NCI-H2081 treated with DMSO at 0.1 percent for 48 hours (cell line): Measurements from ENCODE around the gene QPCT.
"Not testable (repeated sequence)": the region's sequence is repeated elsewhere in the genome, so short reads cannot be mapped to it uniquely, and the experiment has no call there.

Source experiments
- DNase-seq: peaks from one replicate; lab custom pipeline; 2025; lab: John Stamatoyannopoulos, UW

Gene QPCT

GRCh38 chr2:37391711-37392110 is 47.3 kb downstream of the QPCT start:
- DNase-seq, result no peak

GRCh38 chr2:37392428-37392827 is 48.0 kb downstream of the QPCT start:
- no peak for DNase-seq

- DNase-seq, result no peak
Observed at GRCh38 chr2:37394263-37394662, 49.8 kb downstream of the QPCT start.

- no peak for DNase-seq
Observed at GRCh38 chr2:37394796-37395555, 50.5 kb downstream of the QPCT start.

- no peak for DNase-seq
Observed at GRCh38 chr2:37396890-37397565, 52.6 kb downstream of the QPCT start.

- DNase-seq, result no peak
Observed at GRCh38 chr2:37398990-37399389, 54.6 kb downstream of the QPCT start.

GRCh38 chr2:37400041-37400440 is 55.6 kb downstream of the QPCT start:
- DNase-seq, result no peak

GRCh38 chr2:37402636-37403035 is 58.2 kb downstream of the QPCT start:
- no peak for DNase-seq

GRCh38 chr2:37405781-37406180 is 61.4 kb downstream of the QPCT start:
- no peak for DNase-seq

GRCh38 chr2:37412231-37412630 is 67.8 kb downstream of the QPCT start:
- DNase-seq, result no peak

- not testable (repeated sequence) for DNase-seq
Observed at GRCh38 chr2:37413911-37414469, 69.6 kb downstream of the QPCT start.

GRCh38 chr2:37414470-37414949 is 70.1 kb downstream of the QPCT start:
- DNase-seq, result peak; percentile 84

GRCh38 chr2:37415128-37415820 is 70.8 kb downstream of the QPCT start:
- peak; percentile 2 for DNase-seq

- DNase-seq, result no peak
Observed at GRCh38 chr2:37417321-37417720, 72.9 kb downstream of the QPCT start.

GRCh38 chr2:37418956-37419355 is 74.5 kb downstream of the QPCT start:
- no peak for DNase-seq

GRCh38 chr2:37421686-37422085 is 77.3 kb downstream of the QPCT start:
- DNase-seq, result no peak

GRCh38 chr2:37422816-37423215 is 78.4 kb downstream of the QPCT start:
- no peak for DNase-seq
